ENCODE measurements around the gene CEBPG.

DNA sequence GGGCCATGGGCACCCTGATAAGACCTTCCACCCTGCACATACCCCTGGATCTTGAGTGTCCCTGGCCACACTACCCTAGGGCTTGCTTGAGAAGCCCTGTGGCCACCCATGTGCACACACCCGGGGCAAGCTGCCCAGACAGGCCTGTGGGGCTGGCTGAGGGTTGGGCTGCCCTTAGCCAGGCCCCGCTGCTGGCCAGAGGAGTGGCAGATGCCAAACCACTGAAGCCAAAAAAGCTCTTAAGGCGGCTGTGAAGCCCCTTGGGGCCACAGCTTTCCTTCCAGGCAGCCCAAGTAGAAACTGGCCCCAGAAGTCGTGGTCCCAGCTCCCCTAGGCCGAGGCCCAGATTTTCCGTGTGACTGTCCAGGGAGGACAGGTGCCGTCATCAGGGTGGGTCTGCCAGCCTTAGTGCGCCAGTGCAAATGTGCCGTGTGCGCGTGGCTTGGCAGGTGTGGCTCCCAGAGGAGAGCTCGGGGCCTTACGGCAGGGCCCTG lies 14.8 kb downstream of the CEBPG start:
- TF ChIP-seq, protein P1, sequence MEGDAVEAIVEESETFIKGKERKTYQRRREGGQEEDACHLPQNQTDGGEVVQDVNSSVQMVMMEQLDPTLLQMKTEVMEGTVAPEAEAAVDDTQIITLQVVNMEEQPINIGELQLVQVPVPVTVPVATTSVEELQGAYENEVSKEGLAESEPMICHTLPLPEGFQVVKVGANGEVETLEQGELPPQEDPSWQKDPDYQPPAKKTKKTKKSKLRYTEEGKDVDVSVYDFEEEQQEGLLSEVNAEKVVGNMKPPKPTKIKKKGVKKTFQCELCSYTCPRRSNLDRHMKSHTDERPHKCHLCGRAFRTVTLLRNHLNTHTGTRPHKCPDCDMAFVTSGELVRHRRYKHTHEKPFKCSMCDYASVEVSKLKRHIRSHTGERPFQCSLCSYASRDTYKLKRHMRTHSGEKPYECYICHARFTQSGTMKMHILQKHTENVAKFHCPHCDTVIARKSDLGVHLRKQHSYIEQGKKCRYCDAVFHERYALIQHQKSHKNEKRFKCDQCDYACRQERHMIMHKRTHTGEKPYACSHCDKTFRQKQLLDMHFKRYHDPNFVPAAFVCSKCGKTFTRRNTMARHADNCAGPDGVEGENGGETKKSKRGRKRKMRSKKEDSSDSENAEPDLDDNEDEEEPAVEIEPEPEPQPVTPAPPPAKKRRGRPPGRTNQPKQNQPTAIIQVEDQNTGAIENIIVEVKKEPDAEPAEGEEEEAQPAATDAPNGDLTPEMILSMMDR (conservative IDR thresholded peaks at IDR 0.05), result no peak
- no peak for TF ChIP-seq ZFX (IDR thresholded peaks at IDR 0.05)
